Glutamatergic neuron (in vitro differentiated cells): ENCODE results near the gene ECHDC3. TPM values are rescaled to one million over a fixed set of nuclear protein-coding genes. Genes with fewer than 3 reads are reported as not detected.

ENCODE experiments used
- DNase-seq: peaks from one replicate; pipeline ENCODE4 v3.0.0; 2022
- H3K27ac Mint-ChIP-seq: one replicate; pipeline ENCODE4 v1.8.0; 2020; ENCODE audit warnings: mild to moderate bottlenecking, mixed read lengths, inconsistent platforms; ENCODE audit not compliant: unreplicated experiment
- H3K27me3 Mint-ChIP-seq: one replicate; pipeline ENCODE4 v1.8.0; 2020; ENCODE audit warnings: mild to moderate bottlenecking, moderate library complexity, mixed read lengths, inconsistent platforms; ENCODE audit not compliant: unreplicated experiment
- H3K36me3 Mint-ChIP-seq: one replicate; pipeline ENCODE4 v1.8.0; 2020; ENCODE audit warnings: mild to moderate bottlenecking, mixed read lengths, inconsistent platforms; ENCODE audit not compliant: unreplicated experiment
- H3K4me1 Mint-ChIP-seq: one replicate; pipeline ENCODE4 v1.8.0; 2020; ENCODE audit warnings: mild to moderate bottlenecking, low read depth, mixed read lengths, inconsistent platforms; ENCODE audit not compliant: unreplicated experiment
- H3K4me3 Mint-ChIP-seq: one replicate; pipeline ENCODE4 v1.8.0; 2020; ENCODE audit warnings: mild to moderate bottlenecking, mixed read lengths, inconsistent platforms; ENCODE audit not compliant: unreplicated experiment
- H3K9me3 Mint-ChIP-seq: one replicate; pipeline ENCODE4 v1.8.0; 2020; ENCODE audit warnings: mild to moderate bottlenecking, moderate library complexity, mixed read lengths, inconsistent platforms; ENCODE audit not compliant: unreplicated experiment
- total RNA-seq: library from RNA; stranded (reverse); fragmentation: NEBNext Ultra II Directional; extraction: Animal tissue kit (Norgen Biotek cat#: 25700); gene quantifications from one replicate; pipeline ENCODE4 v1.2.1, GENCODE V29; 2021; ENCODE audit not compliant: unreplicated experiment
- TF ChIP-seq, protein P1 (sequence below): fragments of 200-600 bp; sonication (generic); IDR thresholded peaks from one replicate; pipeline ENCODE4 v1.5.0; 2021; ENCODE audit not compliant: partially characterized antibody, unreplicated experiment

ECHDC3 gene
- total RNA-seq, 1 donor from 2014 or later: 11.8 TPM

DNA sequence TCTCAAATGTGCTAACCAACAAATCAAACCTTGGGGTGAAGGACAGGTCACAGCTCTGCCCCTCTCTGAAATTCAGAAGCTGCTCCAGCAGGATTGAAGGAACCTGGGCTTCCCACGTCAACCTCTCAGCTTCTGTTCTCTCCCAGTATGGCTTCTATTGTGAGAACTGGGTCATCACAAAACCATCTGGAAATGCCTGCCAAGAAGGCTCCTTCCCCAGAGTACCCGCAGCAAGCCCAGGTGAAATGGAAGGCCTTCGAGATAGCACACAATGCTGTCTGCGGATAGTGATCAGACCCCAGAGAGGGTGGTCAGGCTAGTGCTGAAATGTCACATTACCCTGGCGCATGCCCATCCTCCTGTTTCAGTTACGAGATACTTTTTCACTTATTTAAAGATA is 64.5 kb downstream of the ECHDC3 start:
- H3K27ac Mint-ChIP-seq: no peak overlapping the region
- DNase-seq: no peak
- H3K4me3 Mint-ChIP-seq: no peak overlapping the region
- H3K36me3 Mint-ChIP-seq: no peaks in the 10 kb centered on the region
- H3K4me1 Mint-ChIP-seq: peaks cover 2% of the 10 kb centered on the region
- peaks cover 1% of the 10 kb centered on the region for H3K27me3 Mint-ChIP-seq
- TF ChIP-seq, protein P1, sequence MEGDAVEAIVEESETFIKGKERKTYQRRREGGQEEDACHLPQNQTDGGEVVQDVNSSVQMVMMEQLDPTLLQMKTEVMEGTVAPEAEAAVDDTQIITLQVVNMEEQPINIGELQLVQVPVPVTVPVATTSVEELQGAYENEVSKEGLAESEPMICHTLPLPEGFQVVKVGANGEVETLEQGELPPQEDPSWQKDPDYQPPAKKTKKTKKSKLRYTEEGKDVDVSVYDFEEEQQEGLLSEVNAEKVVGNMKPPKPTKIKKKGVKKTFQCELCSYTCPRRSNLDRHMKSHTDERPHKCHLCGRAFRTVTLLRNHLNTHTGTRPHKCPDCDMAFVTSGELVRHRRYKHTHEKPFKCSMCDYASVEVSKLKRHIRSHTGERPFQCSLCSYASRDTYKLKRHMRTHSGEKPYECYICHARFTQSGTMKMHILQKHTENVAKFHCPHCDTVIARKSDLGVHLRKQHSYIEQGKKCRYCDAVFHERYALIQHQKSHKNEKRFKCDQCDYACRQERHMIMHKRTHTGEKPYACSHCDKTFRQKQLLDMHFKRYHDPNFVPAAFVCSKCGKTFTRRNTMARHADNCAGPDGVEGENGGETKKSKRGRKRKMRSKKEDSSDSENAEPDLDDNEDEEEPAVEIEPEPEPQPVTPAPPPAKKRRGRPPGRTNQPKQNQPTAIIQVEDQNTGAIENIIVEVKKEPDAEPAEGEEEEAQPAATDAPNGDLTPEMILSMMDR: no peak
- H3K9me3 Mint-ChIP-seq: peaks cover 4% of the 10 kb centered on the region

DNA sequence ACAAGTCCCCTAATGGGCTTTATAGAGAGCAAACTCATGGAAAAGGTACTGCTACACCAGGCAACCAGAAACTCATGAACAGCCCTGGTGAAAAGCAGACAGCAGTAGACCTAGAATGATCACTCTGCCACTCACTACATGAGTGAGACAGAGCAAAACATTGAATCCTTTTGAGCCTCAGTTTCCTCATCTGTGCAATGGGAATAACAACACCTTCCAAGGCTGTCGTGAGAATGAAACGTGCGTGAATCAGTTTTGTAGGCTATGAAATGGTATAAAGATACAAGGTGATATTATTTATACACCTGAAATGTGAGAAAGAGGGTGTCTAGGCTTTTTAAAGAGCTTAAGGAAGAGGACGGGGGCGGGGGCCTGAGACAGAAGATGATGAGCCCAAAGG is 66.6 kb downstream of the ECHDC3 start:
- Mint-ChIP-seq H3K4me3 (no peak overlapping the region), H3K27me3 (peaks cover 3% of the 10 kb centered on the region), H3K4me1 (peaks cover 2% of the 10 kb centered on the region), H3K27ac (no peak overlapping the region), H3K9me3 (peaks cover 2% of the 10 kb centered on the region), H3K36me3 (no peaks in the 10 kb centered on the region)
- TF ChIP-seq, protein P1: no peak
- no peak for DNase-seq

DNA sequence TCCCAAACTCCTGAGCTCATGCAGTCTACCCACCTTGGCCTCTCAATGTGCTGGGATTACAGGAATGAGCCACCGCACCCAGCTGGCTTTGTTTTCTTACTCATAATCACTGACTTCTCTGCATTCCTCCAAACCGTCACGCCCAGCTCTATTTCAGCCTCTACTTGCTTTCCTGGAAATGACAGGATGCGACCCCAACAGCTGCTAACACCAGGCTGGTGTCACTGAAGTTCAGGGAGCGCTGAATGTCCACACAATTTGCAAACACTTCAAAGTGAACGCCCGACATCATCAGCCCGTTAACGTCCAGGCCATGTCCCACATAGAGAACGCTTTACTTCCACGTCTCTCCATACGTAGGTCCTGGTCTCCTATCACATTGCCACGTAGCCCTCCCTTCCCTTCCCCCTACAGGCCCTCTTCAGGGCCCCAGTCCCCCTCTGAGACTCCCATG is 68.2 kb downstream of the ECHDC3 start:
- H3K36me3 Mint-ChIP-seq: no peaks in the 10 kb centered on the region
- no peak for DNase-seq
- TF ChIP-seq, protein P1: no peak
- no peak overlapping the region for H3K27ac Mint-ChIP-seq
- H3K4me1 Mint-ChIP-seq: peaks cover 2% of the 10 kb centered on the region
- H3K4me3 Mint-ChIP-seq: no peak overlapping the region
- peaks cover 2% of the 10 kb centered on the region for H3K9me3 Mint-ChIP-seq
- peaks cover 3% of the 10 kb centered on the region for H3K27me3 Mint-ChIP-seq

DNA sequence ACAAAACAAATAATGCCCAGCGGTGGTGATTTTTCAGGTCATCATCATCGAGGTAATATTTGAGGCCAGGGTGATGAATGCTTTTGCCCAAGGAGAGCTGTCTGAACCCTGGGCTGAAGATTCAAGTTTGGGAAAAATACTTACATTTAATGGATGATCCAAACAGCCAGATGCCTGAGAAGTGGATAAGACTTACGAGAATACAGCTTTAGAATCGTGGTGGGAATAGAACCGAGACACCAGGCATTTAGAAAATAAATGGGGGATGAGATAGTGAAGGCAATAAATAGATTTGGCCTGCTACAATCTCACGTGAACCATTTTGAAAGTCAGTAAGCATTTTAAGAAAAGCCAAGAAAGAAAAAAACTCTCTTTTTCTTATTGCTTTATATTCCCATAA is 68.8 kb downstream of the ECHDC3 start:
- peaks cover 2% of the 10 kb centered on the region for H3K9me3 Mint-ChIP-seq
- no peak for DNase-seq
- H3K4me1 Mint-ChIP-seq: peaks cover 2% of the 10 kb centered on the region
- TF ChIP-seq, protein P1: no peak
- no peak overlapping the region for H3K4me3 Mint-ChIP-seq
- H3K27ac Mint-ChIP-seq: no peak overlapping the region
- H3K27me3 Mint-ChIP-seq: peaks cover 1% of the 10 kb centered on the region
- no peaks in the 10 kb centered on the region for H3K36me3 Mint-ChIP-seq

DNA sequence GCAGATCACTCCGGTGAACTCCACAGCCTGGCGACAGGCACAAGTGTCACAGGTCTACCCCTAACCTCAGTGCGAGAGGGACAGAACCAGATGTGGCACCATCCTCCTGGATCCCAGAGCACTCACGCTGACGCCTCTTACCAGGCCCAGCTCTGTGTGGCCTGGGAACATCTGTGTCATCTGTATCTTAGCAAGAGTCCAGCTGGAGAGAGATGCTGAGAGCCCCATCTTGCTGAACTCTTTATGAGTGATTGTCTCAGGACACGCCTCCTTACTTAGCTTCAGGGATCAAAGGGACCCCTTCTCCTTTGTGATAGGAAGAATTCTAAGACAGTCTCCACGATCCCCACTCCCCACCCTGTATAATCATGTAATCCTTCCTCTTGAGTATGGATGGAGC is 71.0 kb downstream of the ECHDC3 start:
- H3K27me3 Mint-ChIP-seq: peaks cover 1% of the 10 kb centered on the region
- no peak overlapping the region for H3K4me3 Mint-ChIP-seq
- peaks cover 2% of the 10 kb centered on the region for H3K4me1 Mint-ChIP-seq
- TF ChIP-seq, protein P1: no peak
- no peak overlapping the region for H3K27ac Mint-ChIP-seq
- H3K36me3 Mint-ChIP-seq: no peaks in the 10 kb centered on the region
- no peak for DNase-seq
- peaks cover 2% of the 10 kb centered on the region for H3K9me3 Mint-ChIP-seq

Other genes starting within 250 kb of the ECHDC3 start
- gene USP6NL, start 130.7 kb upstream of the ECHDC3 start, total RNA-seq: 13.3 TPM
- not detected for gene PROSER2, start 81.0 kb downstream of the ECHDC3 start, total RNA-seq